Lower leg skin (tissue), 4 donors: ENCODE results near the gene RNH1. TPM values are rescaled to one million over a fixed set of nuclear protein-coding genes. Genes with fewer than 3 reads are reported as not detected.

Experiments
- DNase-seq, 2 donors: peaks; one replicate each; pipeline ENCODE4 v3.0.0-alpha.2; 2019; ENCODE audit warnings: low spot score in 2 of 2
- H3K4me3 ChIP-seq: fragments of 200-600 bp; sonication (generic); 2 replicates; pipeline ENCODE4 v1.5.1; 2017; ENCODE audit warnings: mild to moderate bottlenecking, low read depth; ENCODE audit not compliant: poor library complexity, severe bottlenecking
- CTCF ChIP-seq, 3 donors: fragments of 450-650 bp; IDR thresholded peaks; one replicate each; pipeline ENCODE4 v1.5.1; 2016; ENCODE audit warnings: antibody characterized with exemption in 3 of 3, mild to moderate bottlenecking in 3 of 3, moderate library complexity in 2 of 3
- POLR2A ChIP-seq, 2 donors: fragments of 450-650 bp; IDR thresholded peaks; one replicate each; pipeline ENCODE4 v1.6.1; 2016 to 2017; ENCODE audit warnings: antibody characterized with exemption in 2 of 2, mild to moderate bottlenecking in 1 of 2, moderate library complexity in 1 of 2
- WGBS, 2 donors: methylation state at CpG; one replicate each; pipeline ENCODE4 v1.1.5; 2018; 5-methylcytosine and 5-hydroxymethylcytosine counted together
- intact Hi-C: fragments of 100-400 bp; cut with DNase I; formaldehyde crosslinking; loops from one replicate; pipeline ENCODE4 v1.15.0; 2023; ENCODE audit warnings: low total_unique reads
- total RNA-seq, 4 donors: library from RNA; depleted of rRNA; stranded (reverse); fragments of >200 nt; gene quantifications; one replicate each; pipeline ENCODE4 v1.1.0, GENCODE V29; 2016

Gene RNH1
- total RNA-seq, 4 donors from 2014 or later: 419 to 465 (median 446) TPM

- H3K4me3 ChIP-seq: no peak overlapping the region
- intact Hi-C loops: no loop called here
- 82 to 93% methylated on average over 18 to 19 of the region's 19 CpGs for WGBS, 2 donors
- TF ChIP-seq CTCF (IDR thresholded peaks at IDR 0.05): no peak
- no peak for DNase-seq
These were observed 18.1 kb downstream of the RNH1 start for GRCh38 chr11:488992-489391.

GRCh38 chr11:488579-488978 lies 18.5 kb downstream of the RNH1 start:
- TF ChIP-seq POLR2A (IDR thresholded peaks at IDR 0.05): no peak
- no peak for TF ChIP-seq CTCF (IDR thresholded peaks at IDR 0.05)
- H3K4me3 ChIP-seq: no peak overlapping the region
- DNase-seq: no peak
- WGBS, 2 donors: 90 to 97% methylated on average over 12 to 19 of the region's 19 CpGs
- intact Hi-C loops: no loop called here

GRCh38 chr11:488062-488461 lies 19.0 kb downstream of the RNH1 start:
- intact Hi-C loops: no loop called here
- H3K4me3 ChIP-seq: no peak overlapping the region
- WGBS, 2 donors: 68 to 84% methylated on average over 14 to 25 of the region's 25 CpGs
- TF ChIP-seq POLR2A (IDR thresholded peaks at IDR 0.05): no peak
- no peak for TF ChIP-seq CTCF (IDR thresholded peaks at IDR 0.05)
- no peak for DNase-seq

GRCh38 chr11:487571-488021 lies 19.4 kb downstream of the RNH1 start:
- TF ChIP-seq CTCF (IDR thresholded peaks at IDR 0.05): no peak
- no peak overlapping the region for H3K4me3 ChIP-seq
- 75 to 76% methylated on average over 20 to 21 of the region's 22 CpGs for WGBS, 2 donors
- no peak for DNase-seq
- intact Hi-C loops: no loop called here

GRCh38 chr11:486189-486588 lies 20.9 kb downstream of the RNH1 start:
- 83% methylated on average over 20 to 23 of the region's 23 CpGs for WGBS, 2 donors
- no peak for TF ChIP-seq CTCF (IDR thresholded peaks at IDR 0.05)
- no peak for TF ChIP-seq POLR2A (IDR thresholded peaks at IDR 0.05)
- DNase-seq: no peak
- H3K4me3 ChIP-seq: no peak overlapping the region
- intact Hi-C loops: no loop called here

GRCh38 chr11:484616-485015 lies 22.4 kb downstream of the RNH1 start:
- TF ChIP-seq POLR2A (IDR thresholded peaks at IDR 0.05): no peak
- TF ChIP-seq CTCF (IDR thresholded peaks at IDR 0.05): no peak
- intact Hi-C loops: no loop called here
- 97 to 98% methylated on average over 38 of the region's 38 CpGs for WGBS, 2 donors
- no peak for DNase-seq
- no peak overlapping the region for H3K4me3 ChIP-seq
